GM18511 (cell line): ENCODE measurements around the gene HSPB3.
A peak's percentile ranks its signal among the peaks of the same experiment; 100 is the strongest.
"Not testable (repeated sequence)": the region's sequence is repeated elsewhere in the genome, so short reads cannot be mapped to it uniquely, and the experiment has no call there.

Experiments
- ATAC-seq: cut with Tn5 transposase; IDR thresholded peaks from one replicate; pipeline ENCODE4 v1.9.1; 2021; ENCODE audit warnings: mild to moderate bottlenecking, moderate library complexity; ENCODE audit not compliant: unreplicated experiment

The HSPB3 gene

GRCh38 chr5:54455413-54456157 lies at the start of gene HSPB3:
Gene HSPB3, plus strand, starts transcription at chr5:54455699. Its CDS starts 91 bp downstream, at chr5:54455790.
- no peak for ATAC-seq

GRCh38 chr5:54411176-54411575 lies 44.3 kb upstream of the HSPB3 start:
- ATAC-seq: no peak

- no peak for ATAC-seq
Observed at GRCh38 chr5:54412913-54413312, 42.6 kb upstream of the HSPB3 start.

GRCh38 chr5:54415147-54415546 lies 40.4 kb upstream of the HSPB3 start:
- no peak for ATAC-seq

GRCh38 chr5:54415896-54416601 lies 39.5 kb upstream of the HSPB3 start:
- no peak for ATAC-seq

GRCh38 chr5:54419573-54420423 lies 35.7 kb upstream of the HSPB3 start:
- peak; percentile 77 for ATAC-seq

GRCh38 chr5:54420511-54420910 lies 35.0 kb upstream of the HSPB3 start:
- not testable (repeated sequence) for ATAC-seq

- ATAC-seq: no peak
Observed at GRCh38 chr5:54421976-54422375, 33.5 kb upstream of the HSPB3 start.

GRCh38 chr5:54425258-54425657 lies 30.2 kb upstream of the HSPB3 start:
- no peak for ATAC-seq

GRCh38 chr5:54426209-54426608 lies 29.3 kb upstream of the HSPB3 start:
- ATAC-seq: no peak

- ATAC-seq: not testable (repeated sequence)
Observed at GRCh38 chr5:54434650-54435049, 20.8 kb upstream of the HSPB3 start.

- ATAC-seq: no peak
Observed at GRCh38 chr5:54438620-54439389, 16.7 kb upstream of the HSPB3 start.

- ATAC-seq: peak; percentile 91
Observed at GRCh38 chr5:54440456-54440893, 15.0 kb upstream of the HSPB3 start.

- no peak for ATAC-seq
Observed at GRCh38 chr5:54442271-54442670, 13.2 kb upstream of the HSPB3 start.

- ATAC-seq: no peak
Observed at GRCh38 chr5:54443270-54443669, 12.2 kb upstream of the HSPB3 start.

- ATAC-seq: no peak
Observed at GRCh38 chr5:54445691-54446378, 9.7 kb upstream of the HSPB3 start.

- ATAC-seq: no peak
Observed at GRCh38 chr5:54446379-54446732, 9.1 kb upstream of the HSPB3 start.

GRCh38 chr5:54449923-54450322 lies 5.6 kb upstream of the HSPB3 start:
- no peak for ATAC-seq

- no peak for ATAC-seq
Observed at GRCh38 chr5:54450542-54450941, 5.0 kb upstream of the HSPB3 start.

GRCh38 chr5:54453046-54453445 lies 2.5 kb upstream of the HSPB3 start:
- no peak for ATAC-seq
